IMR-90 (cell line): Measurements from ENCODE around the gene TREM2. TPM values are rescaled to one million over a fixed set of nuclear protein-coding genes. Genes with fewer than 3 reads are reported as not detected.

Source experiments
- ATAC-seq: fragments of 200-7000 bp; cut with Tn5 transposase; 2 replicates; pipeline ENCODE4 v1.9.1; 2020; ENCODE audit warnings: low read depth, mild to moderate bottlenecking, moderate library complexity
- BruUV-seq: library from RNA; stranded (reverse); fragments of 400-500 nt; replicated peaks from 2 replicates; lab custom pipeline; 2021; lab: Mats Ljungman, UMichigan
- CTCF ChIA-PET: fragments of 300-600 bp; formaldehyde crosslinking; extraction: SDS; loops from one replicate; lab custom pipeline; 2021; ENCODE audit warnings: antibody characterized with exemption; lab: Yijun Ruan, JAX
- POLR2A ChIA-PET: fragments of 300-600 bp; sonication (Branson Sonifier 250); formaldehyde crosslinking; loops from one replicate; lab custom pipeline; 2022; ENCODE audit warnings: antibody characterized with exemption; ENCODE audit not compliant: unreplicated experiment; lab: Charles Lee
- DNase-seq: peaks from one replicate; pipeline ENCODE4 v3.0.0; 2013
- H2AFZ ChIP-seq: replicated peaks from 2 replicates; pipeline ENCODE3; 2013; ENCODE audit warnings: low read length, mild to moderate bottlenecking; ENCODE audit not compliant: poor library complexity
- H2AK5ac ChIP-seq: 2 replicates; pipeline ENCODE4 v1.6.1; 2013; ENCODE audit warnings: low read depth, low read length, inconsistent platforms
- H2AK9ac ChIP-seq: replicated peaks from 2 replicates; pipeline ENCODE3; 2013; ENCODE audit warnings: mild to moderate bottlenecking, low read depth, low read length, moderate library complexity; ENCODE audit not compliant: poor library complexity
- H2BK120ac ChIP-seq: 2 replicates; pipeline ENCODE4 v1.6.1; 2013; ENCODE audit warnings: low read depth, low read length, inconsistent platforms
- H2BK15ac ChIP-seq: 3 replicates; pipeline ENCODE4 v1.6.1; 2013; ENCODE audit warnings: low read depth, low read length, inconsistent platforms
- H2BK20ac ChIP-seq: 2 replicates; pipeline ENCODE4 v1.6.1; 2013; ENCODE audit warnings: low read depth, mild to moderate bottlenecking, inconsistent platforms, low read length, moderate library complexity
- H2BK5ac ChIP-seq: 2 replicates; pipeline ENCODE4 v1.6.1; 2013; ENCODE audit warnings: mild to moderate bottlenecking, low read depth, low read length, inconsistent platforms; ENCODE audit not compliant: poor library complexity, severe bottlenecking
- H3K14ac ChIP-seq: replicated peaks from 2 replicates; pipeline ENCODE4 v1.6.1; 2013; ENCODE audit warnings: low read depth, low read length, inconsistent platforms
- H3K18ac ChIP-seq: 2 replicates; pipeline ENCODE4 v1.6.1; 2013; ENCODE audit warnings: low read depth, low read length, control low read depth
- H3K23ac ChIP-seq: 2 replicates; pipeline ENCODE4 v1.6.1; 2013; ENCODE audit warnings: low read depth, low read length, inconsistent platforms
- H3K27ac ChIP-seq: 2 replicates; pipeline ENCODE4 v1.5.1; 2013; ENCODE audit warnings: mild to moderate bottlenecking, control low read depth, low read length; ENCODE audit not compliant: insufficient read depth
- H3K27me3 ChIP-seq: 2 replicates; pipeline ENCODE4 v1.6.1; 2013; ENCODE audit warnings: low read length; ENCODE audit not compliant: control insufficient read depth, insufficient read depth
- H3K36me3 ChIP-seq: 2 replicates; pipeline ENCODE4 v1.6.1; 2013; ENCODE audit warnings: low read length, mixed read lengths; ENCODE audit not compliant: control insufficient read depth, insufficient read depth
- H3K4ac ChIP-seq: 2 replicates; pipeline ENCODE4 v1.6.1; 2013; ENCODE audit warnings: low read depth, low read length, inconsistent platforms
- H3K4me1 ChIP-seq: 2 replicates; pipeline ENCODE4 v1.6.1; 2013; ENCODE audit warnings: low read length, mixed read lengths; ENCODE audit not compliant: control insufficient read depth, insufficient read depth
- H3K4me2 ChIP-seq: 2 replicates; pipeline ENCODE4 v1.6.1; 2013; ENCODE audit warnings: low read depth, mild to moderate bottlenecking, control low read depth, low read length, moderate library complexity
- H3K4me3 ChIP-seq: 2 replicates; pipeline ENCODE4 v1.5.1; 2013; ENCODE audit warnings: low read depth, mild to moderate bottlenecking, control low read depth, low read length, moderate library complexity; ENCODE audit not compliant: insufficient read depth
- H3K56ac ChIP-seq: 2 replicates; pipeline ENCODE4 v1.6.1; 2013; ENCODE audit warnings: low read length, inconsistent platforms; ENCODE audit not compliant: insufficient read depth; ENCODE audit errors: extremely low read depth
- H3K79me1 ChIP-seq, 2 experiments: 2 replicates each; pipeline ENCODE4 v1.6.1; 2013; ENCODE audit warnings: low read length in 2 of 2, inconsistent platforms in 1 of 2, low read depth in 1 of 2
- H3K9ac ChIP-seq: 2 replicates; pipeline ENCODE4 v1.6.1; 2013; ENCODE audit warnings: low read depth, low read length, control low read depth
- H3K9me1 ChIP-seq: 2 replicates; pipeline ENCODE4 v1.6.1; 2013; ENCODE audit warnings: low read length, inconsistent platforms; ENCODE audit not compliant: insufficient read depth
- H3K9me3 ChIP-seq: 2 replicates; pipeline ENCODE4 v1.6.1; 2013; ENCODE audit warnings: low read length; ENCODE audit not compliant: control insufficient read depth, insufficient read depth
- H4K20me1 ChIP-seq: 2 replicates; pipeline ENCODE4 v1.6.1; 2013; ENCODE audit warnings: low read length, inconsistent platforms; ENCODE audit not compliant: insufficient read depth
- H4K5ac ChIP-seq: 2 replicates; pipeline ENCODE4 v1.6.1; 2013; ENCODE audit warnings: mild to moderate bottlenecking, low read depth, low read length, control low read depth
- H4K8ac ChIP-seq, 2 experiments: 2 replicates each; pipeline ENCODE4 v1.6.1; 2013; ENCODE audit warnings: low read depth in 2 of 2, low read length in 2 of 2, control low read depth in 1 of 2, inconsistent platforms in 1 of 2
- H4K91ac ChIP-seq: 2 replicates; pipeline ENCODE4 v1.6.1; 2013; ENCODE audit warnings: low read depth, low read length, inconsistent platforms; ENCODE audit not compliant: insufficient read depth
- BHLHE40 ChIP-seq: fragments of 150-350 bp; IDR thresholded peaks from 2 replicates; pipeline ENCODE4 v1.6.1; 2016; ENCODE audit warnings: mild to moderate bottlenecking, low read depth, low read length
- CEBPB ChIP-seq: IDR thresholded peaks from 2 replicates; pipeline ENCODE4 v1.6.1; 2012; ENCODE audit warnings: low read depth, low read length, improper control_type of control experiment
- CHD1 ChIP-seq: IDR thresholded peaks from 2 replicates; pipeline ENCODE4 v1.6.1; 2012; ENCODE audit warnings: low read depth, low read length, improper control_type of control experiment
- ELK1 ChIP-seq: fragments of 150-350 bp; IDR thresholded peaks from 2 replicates; pipeline ENCODE4 v1.6.1; 2016; ENCODE audit warnings: low read depth, mild to moderate bottlenecking, low read length, moderate library complexity, borderline replicate concordance
- FOS ChIP-seq: fragments of 150-350 bp; IDR thresholded peaks from 2 replicates; pipeline ENCODE4 v1.6.1; 2016; ENCODE audit warnings: low read depth, low read length
- MAFK ChIP-seq: IDR thresholded peaks from 2 replicates; pipeline ENCODE4 v1.6.1; 2012; ENCODE audit warnings: low read depth, low read length, improper control_type of control experiment
- MAZ ChIP-seq: IDR thresholded peaks from 2 replicates; pipeline ENCODE4 v1.6.1; 2012; ENCODE audit warnings: low read depth, mild to moderate bottlenecking, low read length, improper control_type of control experiment, moderate library complexity, borderline replicate concordance
- MXI1 ChIP-seq: IDR thresholded peaks from 2 replicates; pipeline ENCODE4 v1.6.1; 2012; ENCODE audit warnings: low read depth, mild to moderate bottlenecking, low read length, moderate library complexity, borderline replicate concordance
- NFE2L2 ChIP-seq: fragments of 150-350 bp; IDR thresholded peaks from 2 replicates; pipeline ENCODE4 v1.6.1; 2016; ENCODE audit warnings: low read depth, mild to moderate bottlenecking, low read length
- POLR2A ChIP-seq: IDR thresholded peaks from 2 replicates; pipeline ENCODE4 v1.6.1; 2012; ENCODE audit warnings: mild to moderate bottlenecking, low read depth, low read length
- RAD21 ChIP-seq: IDR thresholded peaks from 2 replicates; pipeline ENCODE4 v1.6.1; 2012; ENCODE audit warnings: low read length, improper control_type of control experiment
- RCOR1 ChIP-seq: IDR thresholded peaks from 2 replicates; pipeline ENCODE4 v1.6.1; 2012; ENCODE audit warnings: mild to moderate bottlenecking, low read length, improper control_type of control experiment; ENCODE audit not compliant: insufficient replicate concordance
- RFX5 ChIP-seq: IDR thresholded peaks from 2 replicates; pipeline ENCODE4 v1.8.0; 2012; ENCODE audit warnings: low read depth, mild to moderate bottlenecking, low read length, moderate library complexity
- SMC3 ChIP-seq: fragments of 150-350 bp; IDR thresholded peaks from 2 replicates; pipeline ENCODE4 v1.6.1; 2016; ENCODE audit warnings: low read depth, mild to moderate bottlenecking, antibody characterized with exemption, low read length, moderate library complexity
- USF2 ChIP-seq: fragments of 150-350 bp; IDR thresholded peaks from 2 replicates; pipeline ENCODE4 v1.6.1; 2017; ENCODE audit warnings: mild to moderate bottlenecking, antibody characterized with exemption, low read length, low read depth
- WGBS, 2 experiments: methylation state at CpG; one replicate each; pipeline versions ENCODE4 v1.1.5 to v1.1.7; 2013; ENCODE audit warnings: missing lambda C conversion rate in 2 of 2; ENCODE audit not compliant: insufficient read length in 1 of 2; ENCODE audit errors: extremely low coverage in 2 of 2; 5-methylcytosine and 5-hydroxymethylcytosine counted together
- dilution Hi-C: fragments of 300-500 bp; cut with HindIII; formaldehyde crosslinking; loops from one replicate; pipeline ENCODE4 v1.14.3; 2018; ENCODE audit warnings: low sequenced_read_pairs; ENCODE audit not compliant: unreplicated experiment
- in situ Hi-C: fragments of 300-500 bp; cut with MboI; formaldehyde crosslinking; loops from 3 replicates; pipeline ENCODE4 v1.14.3; 2019; ENCODE audit warnings: low sequenced_read_pairs, inconsistent platforms, mixed read lengths
- intact Hi-C: fragments of 100-400 bp; cut with micrococcal nuclease; formaldehyde crosslinking; loops from 2 replicates; pipeline ENCODE4 v1.10.0; 2022
- polyA plus RNA-seq, 3 experiments: library from polyadenylated mRNA; depleted of rRNA; stranded (reverse); fragments of >200 nt; gene quantifications; 2 replicates each; pipeline ENCODE4 v1.2.3, GENCODE V29; 2012; ENCODE audit warnings: low replicate concordance in 1 of 3
- total RNA-seq: library from RNA; depleted of rRNA; stranded (reverse); fragments of >200 nt; gene quantifications from 2 replicates; pipeline ENCODE4 v1.2.3, GENCODE V29; 2012
- TF ChIP-seq, protein P1 (sequence below): conservative IDR thresholded peaks from 2 replicates; pipeline ENCODE4 v1.5.1; 2012; ENCODE audit warnings: mild to moderate bottlenecking, low read depth, low read length, improper control_type of control experiment

Gene TREM2
- total and polyA plus RNA-seq, 2 of the 4 experiments (the other 2 are of a cell fraction) = not detected

- no peak overlapping the region for H2BK20ac ChIP-seq
- no peak overlapping the region for H4K5ac ChIP-seq
- no CpG with 5 or more reads among the region's 6 CpGs for WGBS, 2 experiments
- H3K27me3 ChIP-seq = no peaks in the 10 kb centered on the region; the same call in 1 of the 2 replicates
- H3K56ac ChIP-seq = no peak overlapping the region
- no peak overlapping the region for H2BK15ac ChIP-seq
- H3K23ac ChIP-seq = no peak overlapping the region
- H3K9ac ChIP-seq = no peak overlapping the region
- no peaks in the 10 kb centered on the region for H3K9me1 ChIP-seq
- H3K9me3 ChIP-seq = no peaks in the 10 kb centered on the region
- no peaks in the 10 kb centered on the region for H3K36me3 ChIP-seq
- H3K4ac ChIP-seq = no peak overlapping the region
- peak overlapping the region; percentile 37 for H2AK9ac ChIP-seq
- no peak overlapping the region for H4K8ac ChIP-seq
- no peak overlapping the region for H4K91ac ChIP-seq
- no peak overlapping the region for H3K14ac ChIP-seq
- POLR2A ChIA-PET = no interaction called here
- BruUV-seq = no TSS peak
- intact Hi-C loops (no loop called here), in situ Hi-C loops (no loop called here), dilution Hi-C loops (no loop called here)
- DNase-seq = no peak
- no peak overlapping the region for H2BK120ac ChIP-seq
- no peak overlapping the region for H3K27ac ChIP-seq
- TF ChIP-seq RCOR1 = no peak
- TF ChIP-seq CHD1 = no peak
- TF ChIP-seq, protein P1, sequence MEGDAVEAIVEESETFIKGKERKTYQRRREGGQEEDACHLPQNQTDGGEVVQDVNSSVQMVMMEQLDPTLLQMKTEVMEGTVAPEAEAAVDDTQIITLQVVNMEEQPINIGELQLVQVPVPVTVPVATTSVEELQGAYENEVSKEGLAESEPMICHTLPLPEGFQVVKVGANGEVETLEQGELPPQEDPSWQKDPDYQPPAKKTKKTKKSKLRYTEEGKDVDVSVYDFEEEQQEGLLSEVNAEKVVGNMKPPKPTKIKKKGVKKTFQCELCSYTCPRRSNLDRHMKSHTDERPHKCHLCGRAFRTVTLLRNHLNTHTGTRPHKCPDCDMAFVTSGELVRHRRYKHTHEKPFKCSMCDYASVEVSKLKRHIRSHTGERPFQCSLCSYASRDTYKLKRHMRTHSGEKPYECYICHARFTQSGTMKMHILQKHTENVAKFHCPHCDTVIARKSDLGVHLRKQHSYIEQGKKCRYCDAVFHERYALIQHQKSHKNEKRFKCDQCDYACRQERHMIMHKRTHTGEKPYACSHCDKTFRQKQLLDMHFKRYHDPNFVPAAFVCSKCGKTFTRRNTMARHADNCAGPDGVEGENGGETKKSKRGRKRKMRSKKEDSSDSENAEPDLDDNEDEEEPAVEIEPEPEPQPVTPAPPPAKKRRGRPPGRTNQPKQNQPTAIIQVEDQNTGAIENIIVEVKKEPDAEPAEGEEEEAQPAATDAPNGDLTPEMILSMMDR = no peak
- no peak for TF ChIP-seq CEBPB
- TF ChIP-seq MAFK = no peak
- no peak for TF ChIP-seq MXI1
- TF ChIP-seq FOS = no peak
- TF ChIP-seq USF2 = no peak
- TF ChIP-seq ELK1 = no peak
- TF ChIP-seq RFX5 = no peak
- no peak for TF ChIP-seq RAD21
- TF ChIP-seq POLR2A = no peak
- TF ChIP-seq NFE2L2 = no peak
- no peak for TF ChIP-seq BHLHE40
- TF ChIP-seq MAZ = no peak
- TF ChIP-seq SMC3 = no peak
- no peak overlapping the region for H3K18ac ChIP-seq
- H4K20me1 ChIP-seq = no peaks in the 10 kb centered on the region
- H3K4me2 ChIP-seq = no peak overlapping the region
- peaks cover 6% of the 10 kb centered on the region; the same call in 1 of the 2 replicates for H3K4me1 ChIP-seq
- H3K4me3 ChIP-seq = no peak overlapping the region
- no peaks in the 10 kb centered on the region for H3K79me1 ChIP-seq
- CTCF ChIA-PET = no interaction called here
- H2BK5ac ChIP-seq = no peak overlapping the region
- no peak for ATAC-seq
- no peak overlapping the region for H2AK5ac ChIP-seq
- H2AFZ ChIP-seq = no peak overlapping the region
Observed at GRCh38 chr6:41156771-41157170, 6.1 kb downstream of the TREM2 start.
